ENCODE measurements around the gene SPTBN4. TPM values are rescaled to one million over a fixed set of nuclear protein-coding genes. Genes with fewer than 3 reads are reported as not detected.

SPTBN4 gene
- total and polyA plus RNA-seq, 2 of the 4 experiments (the other 2 are of a cell fraction) = 0.72 to 0.91 TPM

GRCh38 chr19:40529093-40529954 lies 62.5 kb downstream of the SPTBN4 start (continued):
- TF ChIP-seq RCOR1 (IDR thresholded peaks at IDR 0.05; ENCODE audit: insufficient replicate concordance, low read length) = peak; percentile 19
- peak; percentile 59 for TF ChIP-seq RAD21 (IDR thresholded peaks at IDR 0.05; ENCODE audit: low read length)
- TF ChIP-seq POLR2A (IDR thresholded peaks at IDR 0.05; ENCODE audit: low read depth, low read length) = no peak

DNA sequence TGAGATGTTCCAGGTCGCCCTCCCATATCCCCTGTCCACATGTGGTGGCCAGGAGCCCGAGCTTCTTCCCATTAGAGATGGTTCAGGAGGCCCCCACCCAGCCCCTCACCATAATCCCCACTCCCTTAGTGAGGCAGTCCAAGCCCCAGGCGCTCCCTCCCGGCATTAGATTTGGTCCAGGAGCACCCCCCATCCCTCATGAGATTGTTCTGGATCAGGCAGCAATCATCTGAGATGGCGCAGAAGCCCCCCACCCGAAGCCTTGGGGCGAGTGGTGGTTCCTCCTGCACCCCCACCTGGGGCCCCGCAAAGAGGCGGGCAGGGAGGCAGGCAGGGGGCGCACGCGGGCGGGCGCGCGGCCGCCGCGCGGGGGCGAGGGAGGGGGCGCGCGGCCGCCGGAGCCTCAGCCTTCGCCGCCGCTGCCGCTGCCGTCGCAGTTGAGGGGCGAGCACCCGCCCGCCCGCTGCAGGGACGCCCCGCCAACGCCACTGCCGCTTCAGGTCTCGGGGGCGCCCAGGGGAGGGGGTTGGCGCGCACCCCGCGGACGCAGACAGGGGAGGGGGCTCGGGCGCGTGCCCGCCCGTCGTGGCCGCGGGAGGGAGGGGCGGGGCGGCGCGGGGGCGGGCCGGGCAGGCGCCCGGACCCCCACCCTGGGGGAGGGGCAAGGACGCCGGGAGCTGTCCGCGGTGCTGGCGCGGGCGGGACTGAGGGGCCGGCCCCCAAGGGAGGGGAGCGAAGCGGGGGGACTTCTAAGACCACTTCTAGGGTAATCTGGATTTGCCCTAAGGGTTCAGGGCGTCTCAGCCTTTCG lies 63.5 kb downstream of the SPTBN4 start:
- H3K4me2 ChIP-seq (ENCODE audit: low read depth, low read length) = peak overlapping the region; percentile 10; the same call in 1 of the 2 replicates
- TF ChIP-seq RAD21 (IDR thresholded peaks at IDR 0.05; ENCODE audit: low read length) (no peak), CHD1 (IDR thresholded peaks at IDR 0.05; ENCODE audit: low read depth, low read length) (no peak), NFE2L2 (IDR thresholded peaks at IDR 0.05; ENCODE audit: low read depth, low read length) (no peak), POLR2A (IDR thresholded peaks at IDR 0.05; ENCODE audit: low read depth, low read length) (no peak), MAFK (IDR thresholded peaks at IDR 0.05; ENCODE audit: low read depth, low read length) (no peak), RCOR1 (IDR thresholded peaks at IDR 0.05; ENCODE audit: insufficient replicate concordance, low read length) (no peak), MAZ (IDR thresholded peaks at IDR 0.05; ENCODE audit: borderline replicate concordance, low read depth, low read length) (peak; percentile 58; the same call in 1 of the 2 replicates), MXI1 (IDR thresholded peaks at IDR 0.05; ENCODE audit: borderline replicate concordance, low read depth, low read length) (no peak), RFX5 (IDR thresholded peaks at IDR 0.05; ENCODE audit: low read depth, low read length) (no peak), CEBPB (IDR thresholded peaks at IDR 0.05; ENCODE audit: low read depth, low read length) (no peak)
- TF ChIP-seq, protein P1, sequence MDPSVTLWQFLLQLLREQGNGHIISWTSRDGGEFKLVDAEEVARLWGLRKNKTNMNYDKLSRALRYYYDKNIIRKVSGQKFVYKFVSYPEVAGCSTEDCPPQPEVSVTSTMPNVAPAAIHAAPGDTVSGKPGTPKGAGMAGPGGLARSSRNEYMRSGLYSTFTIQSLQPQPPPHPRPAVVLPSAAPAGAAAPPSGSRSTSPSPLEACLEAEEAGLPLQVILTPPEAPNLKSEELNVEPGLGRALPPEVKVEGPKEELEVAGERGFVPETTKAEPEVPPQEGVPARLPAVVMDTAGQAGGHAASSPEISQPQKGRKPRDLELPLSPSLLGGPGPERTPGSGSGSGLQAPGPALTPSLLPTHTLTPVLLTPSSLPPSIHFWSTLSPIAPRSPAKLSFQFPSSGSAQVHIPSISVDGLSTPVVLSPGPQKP (IDR thresholded peaks at IDR 0.05; ENCODE audit: borderline replicate concordance, low read depth, low read length) = no peak
- TF ChIP-seq, protein P2, sequence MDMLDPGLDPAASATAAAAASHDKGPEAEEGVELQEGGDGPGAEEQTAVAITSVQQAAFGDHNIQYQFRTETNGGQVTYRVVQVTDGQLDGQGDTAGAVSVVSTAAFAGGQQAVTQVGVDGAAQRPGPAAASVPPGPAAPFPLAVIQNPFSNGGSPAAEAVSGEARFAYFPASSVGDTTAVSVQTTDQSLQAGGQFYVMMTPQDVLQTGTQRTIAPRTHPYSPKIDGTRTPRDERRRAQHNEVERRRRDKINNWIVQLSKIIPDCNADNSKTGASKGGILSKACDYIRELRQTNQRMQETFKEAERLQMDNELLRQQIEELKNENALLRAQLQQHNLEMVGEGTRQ (IDR thresholded peaks at IDR 0.05; ENCODE audit: low read depth, low read length) = no peak

More for the DNA sequence above, 63.5 kb downstream of the SPTBN4 start:
- no peaks in the 10 kb centered on the region; the same call in 1 of the 2 replicates for H3K9me1 ChIP-seq (ENCODE audit: insufficient read depth, low read length)
- no peak overlapping the region for H4K5ac ChIP-seq (ENCODE audit: low read depth, low read length)
- intact Hi-C loops (cut with micrococcal nuclease) (no loop called here), in situ Hi-C loops (cut with MboI; ENCODE audit: low sequenced_read_pairs) (no loop called here), dilution Hi-C loops (cut with HindIII; ENCODE audit: low sequenced_read_pairs, unreplicated experiment) (no loop called here)
- peaks cover 3% of the 10 kb centered on the region; the same call in 1 of the 2 replicates for H3K4me1 ChIP-seq (ENCODE audit: control insufficient read depth, insufficient read depth, low read length)
- H2BK15ac ChIP-seq (ENCODE audit: low read depth, low read length) = no peak overlapping the region
- H4K8ac ChIP-seq (ENCODE audit: low read depth in 2 of 2, low read length in 2 of 2) = no peak overlapping the region
- peak overlapping the region; percentile 47 for H2AFZ ChIP-seq (replicated peaks; ENCODE audit: low read length, poor library complexity)
- H3K4me3 ChIP-seq (ENCODE audit: insufficient read depth, low read depth, low read length) = peak overlapping the region; percentile 26; the same call in 1 of the 2 replicates
- no peak overlapping the region for H3K9ac ChIP-seq (ENCODE audit: low read depth, low read length)
- H3K79me1 ChIP-seq (ENCODE audit: low read depth in 1 of 2, low read length in 2 of 2) = no peaks in the 10 kb centered on the region
- DNase-seq (no peak), ATAC-seq (ENCODE audit: low read depth) (peak; percentile 49)
- 0% methylated on average over 8 of the region's 75 CpGs; no CpG with 5 or more reads in 1 of the 2 experiments for WGBS, 2 experiments (ENCODE audit: extremely low coverage in 2 of 2, insufficient read length in 1 of 2)
- peak overlapping the region; percentile 7 for H2AK9ac ChIP-seq (replicated peaks; ENCODE audit: low read depth, low read length, poor library complexity)
- H3K27ac ChIP-seq (ENCODE audit: insufficient read depth, low read length) = no peak overlapping the region
- H4K20me1 ChIP-seq (ENCODE audit: insufficient read depth, low read length) = no peaks in the 10 kb centered on the region
- H3K56ac ChIP-seq (ENCODE audit: extremely low read depth, insufficient read depth, low read length) = no peak overlapping the region
- H3K14ac ChIP-seq (replicated peaks; ENCODE audit: low read depth, low read length) = no peak overlapping the region
- no peak overlapping the region for H3K4ac ChIP-seq (ENCODE audit: low read depth, low read length)
- H4K91ac ChIP-seq (ENCODE audit: insufficient read depth, low read depth, low read length) = no peak overlapping the region
- H2BK120ac ChIP-seq (ENCODE audit: low read depth, low read length) = no peak overlapping the region
- no peak overlapping the region for H2BK5ac ChIP-seq (ENCODE audit: low read depth, low read length, poor library complexity, severe bottlenecking)
- peaks cover 17% of the 10 kb centered on the region for H3K27me3 ChIP-seq (ENCODE audit: control insufficient read depth, insufficient read depth, low read length)
- POLR2A ChIA-PET (ENCODE audit: unreplicated experiment) = no interaction called here
- H3K18ac ChIP-seq (ENCODE audit: low read depth, low read length) = no peak overlapping the region
- CTCF ChIA-PET = no interaction called here
- no peak overlapping the region for H2AK5ac ChIP-seq (ENCODE audit: low read depth, low read length)
- no peak overlapping the region for H2BK20ac ChIP-seq (ENCODE audit: low read depth, low read length)
- H3K36me3 ChIP-seq (ENCODE audit: control insufficient read depth, insufficient read depth, low read length) = no peaks in the 10 kb centered on the region
- no peaks in the 10 kb centered on the region; the same call in 1 of the 2 replicates for H3K9me3 ChIP-seq (ENCODE audit: control insufficient read depth, insufficient read depth, low read length)
- no TSS peak for BruUV-seq (replicated peaks)
- no peak overlapping the region for H3K23ac ChIP-seq (ENCODE audit: low read depth, low read length)
